DND-41 (cell line): ENCODE measurements around the gene RNF31.

ENCODE experiments used
- ATAC-seq: fragments of 200-7000 bp; cut with Tn5 transposase; 3 replicates; pipeline ENCODE4 v1.9.1; 2021; ENCODE audit warnings: low read depth; ENCODE audit not compliant: insufficient read depth
- DNase-seq: peaks from one replicate; pipeline ENCODE4 v3.0.0-alpha.2; 2020
- H2AFZ ChIP-seq: 2 replicates; pipeline ENCODE4 v1.6.0; 2012; ENCODE audit warnings: low read depth, low read length
- H3K27ac ChIP-seq: 2 replicates; pipeline ENCODE4 v1.5.1; 2012; ENCODE audit warnings: low read length, inconsistent platforms
- H3K27me3 ChIP-seq: fragments of 200-600 bp; sonication (generic); 2 replicates; pipeline ENCODE4 v1.6.0; 2012; ENCODE audit warnings: low read length, mild to moderate bottlenecking, inconsistent platforms; ENCODE audit not compliant: insufficient read depth, poor library complexity
- H3K36me3 ChIP-seq: 2 replicates; pipeline ENCODE4 v1.5.1; 2012; ENCODE audit warnings: low read length, inconsistent platforms; ENCODE audit not compliant: insufficient read depth
- H3K4me1 ChIP-seq: 2 replicates; pipeline ENCODE4 v1.5.1; 2012; ENCODE audit warnings: mild to moderate bottlenecking, low read length; ENCODE audit not compliant: insufficient read depth
- H3K4me2 ChIP-seq: 2 replicates; pipeline ENCODE4 v1.6.0; 2012; ENCODE audit warnings: mild to moderate bottlenecking, moderate library complexity, low read length, inconsistent platforms; ENCODE audit not compliant: insufficient read depth
- H3K4me3 ChIP-seq, 2 experiments: fragments of 200-600 bp in 1 of 2; shearing (Covaris generic) in 1 of 2; 2 replicates each; pipeline ENCODE4 v1.5.1; 2012 to 2016; ENCODE audit warnings: inconsistent platforms in 2 of 2, low read length in 2 of 2, mild to moderate bottlenecking in 2 of 2, low read depth in 1 of 2, moderate library complexity in 1 of 2
- H3K79me2 ChIP-seq: 2 replicates; pipeline ENCODE4 v1.6.0; 2012; ENCODE audit warnings: low read length, inconsistent platforms; ENCODE audit not compliant: insufficient read depth
- H3K9ac ChIP-seq: 2 replicates; pipeline ENCODE4 v1.6.0; 2012; ENCODE audit warnings: low read depth, mild to moderate bottlenecking, inconsistent platforms, low read length, moderate library complexity
- H3K9me3 ChIP-seq: 2 replicates; pipeline ENCODE4 v1.5.1; 2012; ENCODE audit warnings: low read length, moderate library complexity, mild to moderate bottlenecking, inconsistent platforms; ENCODE audit not compliant: insufficient read depth, severe bottlenecking
- H4K20me1 ChIP-seq: 2 replicates; pipeline ENCODE4 v1.6.0; 2012; ENCODE audit warnings: low read length; ENCODE audit not compliant: insufficient read depth
- EZH2 ChIP-seq: IDR thresholded peaks from 3 replicates; pipeline ENCODE4 v1.6.1; 2012; ENCODE audit warnings: borderline replicate concordance, low read depth, mild to moderate bottlenecking, moderate library complexity, low read length, inconsistent platforms; ENCODE audit not compliant: severe bottlenecking
- TF ChIP-seq, protein P1 (sequence below): IDR thresholded peaks from 2 replicates; pipeline ENCODE4 v1.5.1; 2012; ENCODE audit warnings: borderline replicate concordance, low read length, moderate library complexity, mild to moderate bottlenecking; ENCODE audit not compliant: poor library complexity, severe bottlenecking; ENCODE audit errors: extremely low read depth

The RNF31 gene

DNA sequence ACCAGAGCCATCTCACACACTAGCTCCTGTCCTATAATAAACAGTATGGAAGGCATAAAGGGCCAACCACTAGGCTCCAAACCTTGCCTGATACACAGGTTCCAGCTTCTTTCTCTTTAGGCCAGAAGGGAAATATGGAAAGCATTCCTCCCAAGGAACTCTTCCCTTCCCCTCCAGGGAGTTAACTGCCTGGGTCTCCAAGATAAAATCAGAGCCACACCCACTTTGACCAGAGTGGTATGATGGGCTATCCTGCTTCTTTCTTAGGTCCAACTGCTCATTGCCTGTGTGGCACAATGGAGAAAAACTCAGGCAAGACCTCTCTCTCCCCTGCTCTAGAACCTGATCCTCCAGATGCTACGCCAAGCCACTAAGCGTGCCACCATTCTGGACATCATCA lies 60.3 kb downstream of the RNF31 start:
- peaks cover 22% of the 10 kb centered on the region for H3K79me2 ChIP-seq
- peaks cover 78% of the 10 kb centered on the region for H3K36me3 ChIP-seq
- ATAC-seq = no peak
- TF ChIP-seq, protein P1, sequence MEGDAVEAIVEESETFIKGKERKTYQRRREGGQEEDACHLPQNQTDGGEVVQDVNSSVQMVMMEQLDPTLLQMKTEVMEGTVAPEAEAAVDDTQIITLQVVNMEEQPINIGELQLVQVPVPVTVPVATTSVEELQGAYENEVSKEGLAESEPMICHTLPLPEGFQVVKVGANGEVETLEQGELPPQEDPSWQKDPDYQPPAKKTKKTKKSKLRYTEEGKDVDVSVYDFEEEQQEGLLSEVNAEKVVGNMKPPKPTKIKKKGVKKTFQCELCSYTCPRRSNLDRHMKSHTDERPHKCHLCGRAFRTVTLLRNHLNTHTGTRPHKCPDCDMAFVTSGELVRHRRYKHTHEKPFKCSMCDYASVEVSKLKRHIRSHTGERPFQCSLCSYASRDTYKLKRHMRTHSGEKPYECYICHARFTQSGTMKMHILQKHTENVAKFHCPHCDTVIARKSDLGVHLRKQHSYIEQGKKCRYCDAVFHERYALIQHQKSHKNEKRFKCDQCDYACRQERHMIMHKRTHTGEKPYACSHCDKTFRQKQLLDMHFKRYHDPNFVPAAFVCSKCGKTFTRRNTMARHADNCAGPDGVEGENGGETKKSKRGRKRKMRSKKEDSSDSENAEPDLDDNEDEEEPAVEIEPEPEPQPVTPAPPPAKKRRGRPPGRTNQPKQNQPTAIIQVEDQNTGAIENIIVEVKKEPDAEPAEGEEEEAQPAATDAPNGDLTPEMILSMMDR = no peak
- TF ChIP-seq EZH2 = no peak
- H3K4me3 ChIP-seq = no peak overlapping the region
- no peak overlapping the region for H3K27ac ChIP-seq
- H3K9me3 ChIP-seq = peaks cover 3% of the 10 kb centered on the region
- no peak for DNase-seq
- H2AFZ ChIP-seq = no peak overlapping the region
- peaks cover 14% of the 10 kb centered on the region for H3K4me1 ChIP-seq
- no peak overlapping the region for H3K9ac ChIP-seq
- no peak overlapping the region for H3K4me2 ChIP-seq
- no peaks in the 10 kb centered on the region for H3K27me3 ChIP-seq
- H4K20me1 ChIP-seq = no peaks in the 10 kb centered on the region
